Common myeloid progenitor, CD34-positive (primary cell): Measurements from ENCODE around the gene PDCD7.
"Not testable (repeated sequence)": the region's sequence is repeated elsewhere in the genome, so short reads cannot be mapped to it uniquely, and the experiment has no call there.

Source experiments
- CTCF ChIA-PET: fragments of 350-600 bp; sonication (Branson Sonifier 250); formaldehyde crosslinking; loops from one replicate; lab custom pipeline; 2021; ENCODE audit warnings: antibody characterized with exemption; lab: Charles Lee
- POLR2A ChIA-PET: fragments of 350-600 bp; sonication (Branson Sonifier 250); formaldehyde crosslinking; loops from one replicate; lab custom pipeline; 2021; ENCODE audit warnings: antibody characterized with exemption; lab: Charles Lee
- DNase-seq, 3 donors: peaks; one replicate each; pipeline versions ENCODE4 v3.0.0 to v3.0.0-alpha.2; 2013
- H3K27ac ChIP-seq, 2 experiments: 1 replicate in 1 of 2; 2 replicates in 1 of 2; pipeline ENCODE4 v1.7.0; 2013; ENCODE audit warnings: inconsistent platforms in 2 of 2, low read length in 2 of 2, mild to moderate bottlenecking in 2 of 2, low read depth in 1 of 2, moderate library complexity in 1 of 2; ENCODE audit not compliant: severe bottlenecking in 2 of 2, insufficient read depth in 1 of 2, poor library complexity in 1 of 2
- H3K27me3 ChIP-seq, 5 experiments: replicated peaks in 2 of 5; 1 replicate in 3 of 5; 2 replicates in 2 of 5; pipeline versions ENCODE4 v1.6.1 to v1.7.0; 2013; ENCODE audit warnings: low read length in 4 of 5, mild to moderate bottlenecking in 2 of 5, moderate library complexity in 2 of 5, inconsistent platforms in 1 of 5; ENCODE audit not compliant: insufficient read depth in 5 of 5, control insufficient read depth in 4 of 5
- H3K36me3 ChIP-seq, 4 experiments: 1 replicate in 2 of 4; 2 replicates in 2 of 4; pipeline versions ENCODE4 v1.6.1 to v1.7.0; 2013; ENCODE audit warnings: low read length in 3 of 4, control low read depth in 1 of 4, mild to moderate bottlenecking in 1 of 4; ENCODE audit not compliant: control insufficient read depth in 4 of 4, insufficient read depth in 4 of 4
- H3K4me1 ChIP-seq, 4 experiments: 1 replicate in 3 of 4; 2 replicates in 1 of 4; pipeline versions ENCODE4 v1.6.1 to v1.7.1; 2013; ENCODE audit warnings: low read length in 3 of 4, mild to moderate bottlenecking in 3 of 4, control low read depth in 1 of 4, inconsistent platforms in 1 of 4, moderate library complexity in 1 of 4; ENCODE audit not compliant: control insufficient read depth in 4 of 4, insufficient read depth in 4 of 4; ENCODE audit errors: control extremely low read depth in 1 of 4
- H3K4me3 ChIP-seq, 7 experiments: 1 replicate in 4 of 7; 2 replicates in 3 of 7; pipeline versions ENCODE4 v1.5.1 to v1.7.0; 2013; ENCODE audit warnings: mild to moderate bottlenecking in 7 of 7, low read length in 6 of 7, moderate library complexity in 6 of 7, inconsistent platforms in 2 of 7, low read depth in 2 of 7, control low read depth in 1 of 7; ENCODE audit not compliant: insufficient read depth in 4 of 7, control insufficient read depth in 1 of 7; ENCODE audit errors: extremely low read depth in 1 of 7
- H3K9me3 ChIP-seq, 5 experiments: 1 replicate in 4 of 5; 2 replicates in 1 of 5; pipeline versions ENCODE4 v1.6.1 to v1.7.1; 2013; ENCODE audit warnings: low read length in 4 of 5, mild to moderate bottlenecking in 2 of 5, inconsistent platforms in 1 of 5, low read depth in 1 of 5, moderate library complexity in 1 of 5; ENCODE audit not compliant: control insufficient read depth in 4 of 5, insufficient read depth in 2 of 5; ENCODE audit errors: control extremely low read depth in 1 of 5
- WGBS: methylation state at CpG from one replicate; pipeline ENCODE4 v1.1.5; 2013; ENCODE audit not compliant: insufficient coverage; 5-methylcytosine and 5-hydroxymethylcytosine counted together

PDCD7 gene

GRCh38 chr15:65094294-65094995 is 39.2 kb downstream of the PDCD7 start:
- POLR2A ChIA-PET: no interaction called here
- WGBS: 100% methylated on average over 10 of the region's 14 CpGs
- Histone ChIP-seq H3K27ac (no peak overlapping the region), H3K4me3 (no peak overlapping the region), H3K4me1 (no peaks in the 10 kb centered on the region), H3K36me3 (peaks cover 4 to 27% (median 18%) of the 10 kb centered on the region in 4 experiments), H3K27me3 (no peaks in the 10 kb centered on the region), H3K9me3 (no peaks in the 10 kb centered on the region)
- DNase-seq: no peak
- CTCF ChIA-PET: interaction anchor here (1.3 to 15.0 kb wide), 2 partner anchors 41 to 61 kb away, joined by 3 to 142 read pairs; no protein-coding TSS in a partner anchor

DNA sequence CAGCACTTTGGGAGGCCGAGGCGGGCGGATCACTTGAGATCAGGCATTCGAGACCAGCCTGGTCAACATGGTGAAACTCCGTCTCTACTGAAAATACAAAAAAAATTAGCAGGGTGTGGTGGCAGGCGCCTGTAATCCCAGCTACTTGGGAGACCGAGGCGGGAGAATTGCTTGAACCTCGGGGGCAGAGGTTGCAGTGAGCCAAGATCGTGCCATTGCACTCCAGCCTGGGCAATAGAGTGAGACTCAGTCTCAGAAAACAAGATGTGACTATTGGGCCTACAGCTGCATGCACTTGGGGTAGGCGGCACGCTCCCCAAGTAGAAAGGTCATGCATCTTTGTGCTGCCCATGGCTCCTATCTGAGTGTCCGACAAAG is 39.8 kb downstream of the PDCD7 start:
- H3K4me3 ChIP-seq, H3K27ac ChIP-seq, POLR2A ChIA-PET, H3K4me1 ChIP-seq, H3K9me3 ChIP-seq, DNase-seq, H3K27me3 ChIP-seq: not testable (repeated sequence)
- CTCF ChIA-PET: interaction anchor here (1.3 to 15.0 kb wide), 2 partner anchors 41 to 60 kb away, joined by 3 to 142 read pairs; no protein-coding TSS in a partner anchor
- peaks cover 0 to 21% (median 14%) of the 10 kb centered on the region in 4 experiments for H3K36me3 ChIP-seq
- WGBS: 98% methylated on average over 13 of the region's 13 CpGs

GRCh38 chr15:65092911-65093792 is 40.5 kb downstream of the PDCD7 start:
- no peak overlapping the region for H3K27ac ChIP-seq
- ChIA-PET POLR2A (no interaction called here), CTCF (interaction anchor here (1.0 to 15.0 kb wide), 4 partner anchors 11 to 59 kb away, joined by 3 to 142 read pairs (median 4); no protein-coding TSS in a partner anchor)
- H3K9me3 ChIP-seq: no peaks in the 10 kb centered on the region
- no peaks in the 10 kb centered on the region for H3K4me1 ChIP-seq
- over 99% methylated on average over 15 of the region's 17 CpGs for WGBS
- H3K27me3 ChIP-seq: no peaks in the 10 kb centered on the region
- no peak overlapping the region for H3K4me3 ChIP-seq
- peaks cover 0 to 15% (median 9%) of the 10 kb centered on the region in 4 experiments for H3K36me3 ChIP-seq
- DNase-seq: no peak

GRCh38 chr15:65091946-65092770 is 41.5 kb downstream of the PDCD7 start:
- ChIA-PET POLR2A (no interaction called here), CTCF (interaction anchor here (1.0 to 15.0 kb wide), 3 partner anchors 10 to 39 kb away, joined by 3 to 142 read pairs (median 5); no protein-coding TSS in a partner anchor)
- WGBS: 98% methylated on average over 8 of the region's 12 CpGs
- Histone ChIP-seq H3K27ac (no peak overlapping the region), H3K4me3 (no peak overlapping the region), H3K27me3 (no peaks in the 10 kb centered on the region), H3K9me3 (no peaks in the 10 kb centered on the region), H3K36me3 (peaks cover 0 to 5% (median 1%) of the 10 kb centered on the region in 4 experiments), H3K4me1 (no peaks in the 10 kb centered on the region)
- no peak for DNase-seq

- Histone ChIP-seq H3K27ac (no peak overlapping the region), H3K4me3 (no peak overlapping the region), H3K36me3 (peaks cover 0 to 2% (median 0%) of the 10 kb centered on the region in 4 experiments), H3K9me3 (no peaks in the 10 kb centered on the region), H3K27me3 (peaks cover 0 to 2% (median 0%) of the 10 kb centered on the region in 5 experiments), H3K4me1 (no peaks in the 10 kb centered on the region)
- POLR2A ChIA-PET: interaction anchor here (0.6 kb wide), 1 partner anchor 50 kb away, joined by 4 read pairs; no protein-coding TSS in a partner anchor
- 93% methylated on average over 3 of the region's 5 CpGs for WGBS
- CTCF ChIA-PET: interaction anchor here (0.7 to 17.2 kb wide), 5 partner anchors 11 to 56 kb away, joined by 3 to 282 read pairs (median 4); no protein-coding TSS in a partner anchor
- DNase-seq: no peak
Measured at GRCh38 chr15:65089206-65089824, 44.3 kb downstream of the PDCD7 start.

DNA sequence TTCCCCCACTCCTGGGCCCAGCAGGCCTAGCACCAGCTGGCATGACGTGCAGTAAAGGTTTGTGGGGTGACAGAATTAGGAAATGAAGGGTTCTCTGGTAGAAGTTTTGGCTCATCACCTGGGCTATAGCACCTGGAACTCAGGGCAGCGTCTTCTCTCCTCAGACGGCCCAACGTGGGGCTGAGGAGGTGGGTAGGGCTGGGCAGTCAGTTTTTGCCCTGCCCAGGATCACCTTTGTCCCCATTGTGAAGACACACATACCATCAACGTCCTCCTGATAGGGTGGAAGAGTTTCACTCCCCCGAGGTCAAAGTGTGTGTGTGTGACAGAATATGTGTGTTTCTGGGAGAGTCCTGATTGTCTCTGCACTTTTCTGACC is 45.0 kb downstream of the PDCD7 start:
- no peak for DNase-seq
- Histone ChIP-seq H3K4me1 (no peaks in the 10 kb centered on the region), H3K4me3 (no peak overlapping the region), H3K9me3 (no peaks in the 10 kb centered on the region), H3K36me3 (peaks cover 0 to 2% (median 0%) of the 10 kb centered on the region in 4 experiments), H3K27me3 (peaks cover 0 to 2% (median 0%) of the 10 kb centered on the region in 5 experiments), H3K27ac (no peak overlapping the region)
- POLR2A ChIA-PET: no interaction called here
- CTCF ChIA-PET: interaction anchor here (1.1 to 17.2 kb wide), 5 partner anchors 10 to 55 kb away, joined by 3 to 282 read pairs (median 17); no protein-coding TSS in a partner anchor
- 87% methylated on average over 3 of the region's 6 CpGs for WGBS
